Stomach smooth muscle (tissue), 2 donors: ENCODE results near the gene DLGAP4.

Source experiments
- H3K27ac ChIP-seq: one replicate; pipeline ENCODE4 v1.7.0; 2013; ENCODE audit warnings: mild to moderate bottlenecking, low read length, inconsistent platforms
- H3K27me3 ChIP-seq, 2 donors: one replicate each; pipeline ENCODE4 v1.7.0; 2013; ENCODE audit warnings: low read length in 2 of 2; ENCODE audit not compliant: insufficient read depth in 2 of 2, control insufficient read depth in 1 of 2
- H3K36me3 ChIP-seq, 2 donors: one replicate each; pipeline ENCODE4 v1.7.0; 2013; ENCODE audit warnings: low read length in 2 of 2; ENCODE audit not compliant: control insufficient read depth in 2 of 2, insufficient read depth in 2 of 2
- H3K4me1 ChIP-seq: one replicate; pipeline ENCODE4 v1.7.0; 2013; ENCODE audit warnings: low read length; ENCODE audit not compliant: control insufficient read depth, insufficient read depth
- H3K4me3 ChIP-seq, 2 donors: one replicate each; pipeline ENCODE4 v1.7.0; 2013; ENCODE audit warnings: low read length in 2 of 2
- H3K9ac ChIP-seq, 2 donors: one replicate each; pipeline ENCODE4 v1.7.0; 2013; ENCODE audit warnings: low read length in 2 of 2, mild to moderate bottlenecking in 1 of 2
- H3K9me3 ChIP-seq, 2 donors: one replicate each; pipeline ENCODE4 v1.7.0; 2013; ENCODE audit warnings: low read length in 2 of 2; ENCODE audit not compliant: control insufficient read depth in 2 of 2
- donor health status: healthy.
- donor health status: Pancreatic carcinoma.

The DLGAP4 gene

GRCh38 chr20:36400909-36401735, 95.0 kb downstream of the DLGAP4 start:
- H3K36me3 ChIP-seq: no peaks in the 10 kb centered on the region
- no peak overlapping the region for H3K9ac ChIP-seq
- H3K27me3 ChIP-seq: peaks cover 36 to 40% of the 10 kb centered on the region in 2 donors
- H3K4me1 ChIP-seq: no peaks in the 10 kb centered on the region
- H3K27ac ChIP-seq: no peak overlapping the region
- peaks cover 0 to 9% of the 10 kb centered on the region in 2 donors for H3K9me3 ChIP-seq
- H3K4me3 ChIP-seq: no peak overlapping the region

DNA sequence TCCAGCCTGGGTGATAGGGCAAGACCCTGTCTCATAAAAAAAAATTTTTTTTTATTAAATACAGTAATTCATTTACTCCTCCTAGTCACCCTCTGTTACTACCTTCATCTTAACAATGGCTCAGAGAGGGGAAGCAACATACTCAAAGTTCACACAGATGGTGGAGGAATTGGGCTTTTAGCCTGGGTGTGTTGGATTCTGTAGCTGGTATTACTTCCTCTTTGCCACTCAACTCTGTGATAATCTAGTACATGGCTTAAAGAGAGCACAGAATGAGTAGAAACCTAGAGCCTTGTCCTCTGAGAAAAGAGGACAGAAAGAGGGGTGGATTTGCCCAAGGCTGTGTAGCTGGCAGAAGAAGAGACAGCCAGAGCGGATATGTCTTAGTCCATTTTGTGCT, 96.6 kb downstream of the DLGAP4 start:
- no peaks in the 10 kb centered on the region for H3K36me3 ChIP-seq
- no peak overlapping the region for H3K27ac ChIP-seq
- H3K4me1 ChIP-seq: no peaks in the 10 kb centered on the region
- no peak overlapping the region for H3K4me3 ChIP-seq
- peaks cover 0 to 9% of the 10 kb centered on the region in 2 donors for H3K9me3 ChIP-seq
- no peak overlapping the region for H3K9ac ChIP-seq
- H3K27me3 ChIP-seq: peaks cover 36 to 37% of the 10 kb centered on the region in 2 donors

- Histone ChIP-seq H3K9ac (no peak overlapping the region), H3K36me3 (no peaks in the 10 kb centered on the region), H3K27me3 (peaks cover 28 to 34% of the 10 kb centered on the region in 2 donors), H3K4me1 (no peaks in the 10 kb centered on the region), H3K9me3 (peaks cover 0 to 9% of the 10 kb centered on the region in 2 donors), H3K4me3 (no peak overlapping the region), H3K27ac (no peak overlapping the region)
These were observed 98.4 kb downstream of the DLGAP4 start for GRCh38 chr20:36404435-36404978.

DNA sequence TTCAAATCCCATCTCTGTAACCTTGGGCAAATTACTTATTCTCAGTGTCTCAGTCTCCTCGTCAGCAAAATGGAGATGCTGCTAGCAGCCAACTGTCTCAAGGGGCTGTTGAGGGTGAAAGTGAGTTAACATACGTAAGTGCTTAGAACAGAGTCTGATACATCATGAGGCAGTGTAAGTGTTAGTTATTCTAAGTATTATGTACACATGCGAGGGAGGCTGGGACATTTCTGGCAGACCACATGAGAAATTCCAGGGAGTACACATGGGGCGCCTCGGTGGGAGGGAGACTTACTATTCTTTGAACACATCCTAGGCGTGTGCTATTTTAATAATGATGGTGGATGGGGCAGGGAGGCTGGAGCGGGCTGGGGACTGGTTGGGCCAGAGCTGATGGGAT, 99.1 kb downstream of the DLGAP4 start:
- H3K9me3 ChIP-seq: peaks cover 0 to 9% of the 10 kb centered on the region in 2 donors
- H3K36me3 ChIP-seq: no peaks in the 10 kb centered on the region
- peaks cover 23 to 28% of the 10 kb centered on the region in 2 donors for H3K27me3 ChIP-seq
- H3K4me3 ChIP-seq: no peak overlapping the region
- H3K4me1 ChIP-seq: no peaks in the 10 kb centered on the region
- no peak overlapping the region for H3K27ac ChIP-seq
- H3K9ac ChIP-seq: no peak overlapping the region

DNA sequence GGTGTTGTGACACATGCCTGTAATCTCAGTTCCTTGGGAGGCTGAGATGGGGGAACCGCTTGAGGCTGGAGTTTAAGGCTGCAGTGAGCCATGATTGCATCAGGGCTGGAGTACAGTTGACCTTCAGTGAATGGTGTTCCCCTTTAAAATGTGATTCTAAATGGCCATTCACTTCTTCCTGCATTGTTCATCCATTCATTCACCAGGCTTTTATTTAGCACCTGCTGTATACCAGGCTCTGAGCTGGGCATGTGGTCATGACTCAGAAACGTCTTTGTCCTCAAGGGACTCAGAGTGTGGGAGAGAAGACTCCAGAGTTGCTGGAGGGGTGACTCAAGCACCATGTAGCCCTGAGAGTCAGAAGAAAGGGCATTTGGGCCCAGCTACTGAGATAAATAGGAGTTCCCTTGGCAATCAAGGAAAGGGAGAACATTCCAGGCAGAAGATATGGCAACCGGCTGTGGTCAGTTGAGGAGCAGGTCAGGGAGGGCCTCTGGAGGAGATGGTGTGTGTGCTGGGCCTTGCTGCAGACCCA, 101.1 kb downstream of the DLGAP4 start:
- Histone ChIP-seq H3K27ac (no peak overlapping the region), H3K36me3 (no peaks in the 10 kb centered on the region), H3K9ac (no peak overlapping the region), H3K4me3 (no peak overlapping the region), H3K9me3 (peaks cover 0 to 9% of the 10 kb centered on the region in 2 donors), H3K27me3 (peaks cover 13 to 14% of the 10 kb centered on the region in 2 donors), H3K4me1 (no peaks in the 10 kb centered on the region)

DNA sequence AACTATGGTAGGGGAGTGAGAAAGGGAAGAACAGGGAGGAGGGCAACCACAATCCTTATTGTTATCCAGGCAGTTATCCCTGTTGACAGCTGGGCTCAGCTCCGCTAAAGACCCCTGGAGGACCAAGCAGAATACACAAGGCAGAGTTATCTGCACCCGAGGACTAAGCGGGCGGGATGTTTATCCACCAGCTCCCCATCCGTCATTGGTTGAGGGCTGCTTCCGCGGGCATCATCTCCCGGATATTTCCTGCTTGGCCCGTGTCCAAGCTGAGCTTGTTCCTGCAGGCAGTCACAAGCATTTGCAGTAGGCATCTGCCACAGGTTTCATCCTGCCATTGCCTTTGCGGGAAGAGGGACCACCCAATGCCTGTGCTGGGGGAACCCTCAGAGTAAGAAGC, 102.1 kb downstream of the DLGAP4 start:
- no peaks in the 10 kb centered on the region for H3K36me3 ChIP-seq

DNA sequence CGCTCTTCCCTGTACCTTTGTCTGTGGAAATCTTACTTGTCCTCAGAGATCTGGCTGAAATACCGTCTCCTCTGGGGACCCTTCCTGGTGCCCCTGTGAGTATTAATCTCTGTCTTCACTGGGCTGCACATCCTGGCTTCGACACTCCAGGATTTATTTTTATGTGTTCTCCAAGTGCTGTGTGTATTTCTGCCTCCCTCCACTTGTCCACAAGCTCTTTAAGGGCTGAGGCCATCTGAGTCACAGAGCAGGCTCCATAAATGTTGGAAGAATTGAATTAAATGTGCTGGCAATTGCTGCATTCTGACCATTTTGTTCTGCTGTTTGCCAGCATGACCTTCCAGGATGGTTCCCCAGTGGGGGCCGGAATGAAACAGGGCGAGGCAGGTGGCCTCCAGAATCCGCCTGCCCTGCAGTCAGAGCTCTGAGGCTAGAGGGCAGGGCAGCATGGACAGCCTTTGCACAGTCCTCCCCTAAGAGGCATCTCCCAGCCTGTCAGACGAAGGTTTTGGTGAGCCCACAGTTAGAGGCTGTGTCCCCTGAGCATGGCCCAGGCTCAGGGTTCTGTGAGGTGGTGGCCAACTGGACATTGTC, 105.8 kb downstream of the DLGAP4 start:
- H3K4me1 ChIP-seq: no peaks in the 10 kb centered on the region
- H3K4me3 ChIP-seq: no peak overlapping the region
- H3K27me3 ChIP-seq: peaks cover 3 to 8% of the 10 kb centered on the region in 2 donors
- H3K27ac ChIP-seq: no peak overlapping the region
- H3K36me3 ChIP-seq: no peaks in the 10 kb centered on the region
- H3K9me3 ChIP-seq: no peaks in the 10 kb centered on the region
- H3K9ac ChIP-seq: no peak overlapping the region

More for the DNA sequence above, 102.1 kb downstream of the DLGAP4 start:
- Histone ChIP-seq H3K27ac (no peak overlapping the region), H3K4me3 (no peak overlapping the region), H3K9ac (no peak overlapping the region), H3K4me1 (no peaks in the 10 kb centered on the region), H3K27me3 (peaks cover 8 to 9% of the 10 kb centered on the region in 2 donors), H3K9me3 (peaks cover 0 to 6% of the 10 kb centered on the region in 2 donors)

DNA sequence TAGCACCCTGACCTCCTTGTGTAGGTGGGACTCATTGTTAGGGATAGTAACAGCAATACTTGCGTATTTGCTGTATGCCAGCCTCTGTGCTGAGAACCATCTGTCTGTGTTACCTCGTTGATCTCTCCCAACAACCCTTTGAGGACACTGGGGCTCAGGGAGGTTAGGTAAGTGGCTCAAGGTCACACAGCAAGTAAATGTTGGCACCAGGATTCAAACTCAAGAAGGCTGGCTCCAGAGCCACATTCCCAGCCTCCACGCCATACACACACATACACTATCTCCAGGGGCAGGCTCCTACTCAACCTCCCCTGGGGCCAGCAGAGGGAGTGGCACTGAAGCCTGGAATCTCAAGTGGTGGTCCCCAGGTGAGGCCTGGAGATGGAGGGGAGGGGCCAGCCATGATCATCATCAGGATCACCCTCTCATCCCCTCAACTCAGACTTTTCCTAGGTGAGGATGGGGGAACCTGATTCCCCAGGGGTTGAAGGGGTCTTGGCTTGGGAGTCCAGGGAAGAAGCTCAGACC, 109.4 kb downstream of the DLGAP4 start:
- Histone ChIP-seq H3K27ac (no peak overlapping the region), H3K9ac (no peak overlapping the region), H3K27me3 (peaks cover 12 to 18% of the 10 kb centered on the region in 2 donors), H3K4me3 (no peak overlapping the region), H3K9me3 (peaks cover 0 to 7% of the 10 kb centered on the region in 2 donors), H3K4me1 (no peaks in the 10 kb centered on the region), H3K36me3 (no peaks in the 10 kb centered on the region)

GRCh38 chr20:36418711-36419110, 112.6 kb downstream of the DLGAP4 start:
- Histone ChIP-seq H3K27ac (no peak overlapping the region), H3K4me3 (no peak overlapping the region), H3K36me3 (no peaks in the 10 kb centered on the region), H3K27me3 (peaks cover 8 to 17% of the 10 kb centered on the region in 2 donors), H3K9ac (no peak overlapping the region), H3K4me1 (no peaks in the 10 kb centered on the region), H3K9me3 (peaks cover 0 to 7% of the 10 kb centered on the region in 2 donors)

DNA sequence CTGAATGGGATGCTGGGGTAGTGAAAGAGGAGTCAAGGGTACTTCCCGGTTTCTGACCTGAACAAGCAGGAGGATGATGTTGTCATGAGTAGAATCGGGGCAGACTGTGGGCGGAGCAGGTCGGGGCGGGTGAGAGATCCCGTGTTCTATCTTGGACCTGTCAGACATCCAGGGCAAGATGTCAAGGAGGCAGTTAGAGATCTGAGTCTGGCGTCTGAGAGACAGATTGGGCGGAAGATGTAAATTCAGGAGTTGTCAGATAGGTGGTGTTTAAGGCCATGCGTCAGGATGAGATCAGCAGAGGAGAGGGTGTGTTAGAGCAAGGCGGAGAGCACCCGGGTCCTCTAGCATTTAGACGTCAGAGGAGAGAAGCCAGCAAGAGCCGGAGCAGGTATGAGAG, 115.5 kb downstream of the DLGAP4 start:
- Histone ChIP-seq H3K4me1 (no peaks in the 10 kb centered on the region), H3K36me3 (no peaks in the 10 kb centered on the region), H3K4me3 (no peak overlapping the region), H3K27ac (no peak overlapping the region), H3K9ac (no peak overlapping the region), H3K27me3 (peaks cover 8 to 17% of the 10 kb centered on the region in 2 donors), H3K9me3 (peaks cover 0 to 7% of the 10 kb centered on the region in 2 donors)
